ENCODE measurements around the gene USP37. TPM values are rescaled to one million over a fixed set of nuclear protein-coding genes. Genes with fewer than 3 reads are reported as not detected.
A peak's percentile ranks its signal among the peaks of the same experiment; 100 is the strongest.

The USP37 gene
- total and polyA plus RNA-seq, 8 donors = 2.1 to 8.6 (median 5.0) TPM

- peak in 2 of 4 donors; percentile 15 to 22 for TF ChIP-seq CTCF (IDR thresholded peaks at IDR 0.05)
- 31 to 32% methylated on average over 3 of the region's 3 CpGs for WGBS, 2 donors
- DNase-seq = no peak
- FAIRE-seq = peak; percentile 68
- no peak overlapping the region for H3K27ac ChIP-seq
- H3K9me3 ChIP-seq = no peaks in the 10 kb centered on the region
- intact Hi-C loops (cut with DNase I) = loop anchor here in 1 of 3 donors (10.0 kb wide), 1 partner anchor 51 kb away; the partner anchor contains the start of gene VIL1
- no peak overlapping the region for H3K4me3 ChIP-seq
- peaks cover 0 to 15% (median 0%) of the 10 kb centered on the region in 3 donors for H3K36me3 ChIP-seq
- peak in 3 of 4 donors; percentile 60 to 76 (median 76) for ATAC-seq
- H3K27me3 ChIP-seq = no peaks in the 10 kb centered on the region
- H3K4me1 ChIP-seq = peaks cover 0 to 3% (median 0%) of the 10 kb centered on the region in 3 donors
These were observed 102.0 kb downstream of the USP37 start for GRCh38 chr2:218465987-218466633.

- Histone ChIP-seq H3K36me3 (peaks cover 0 to 41% (median 3%) of the 10 kb centered on the region in 3 donors), H3K4me1 (no peaks in the 10 kb centered on the region), H3K9me3 (no peaks in the 10 kb centered on the region), H3K27ac (no peak overlapping the region), H3K4me3 (no peak overlapping the region), H3K27me3 (no peaks in the 10 kb centered on the region)
- 92 to 94% methylated on average over 1 of the region's 1 CpG for WGBS, 2 donors
- DNase-seq = no peak
- TF ChIP-seq CTCF (IDR thresholded peaks at IDR 0.05) = no peak
- no peak for FAIRE-seq
- intact Hi-C loops (cut with DNase I) = no loop called here
- no peak for ATAC-seq
These were observed 109.6 kb downstream of the USP37 start for GRCh38 chr2:218458598-218458997.

GRCh38 chr2:218456849-218457248 lies 111.3 kb downstream of the USP37 start:
- no peak for DNase-seq
- no peaks in the 10 kb centered on the region for H3K4me1 ChIP-seq
- WGBS, 2 donors = 93 to 94% methylated on average over 3 of the region's 3 CpGs
- FAIRE-seq = no peak
- H3K27me3 ChIP-seq = no peaks in the 10 kb centered on the region
- H3K9me3 ChIP-seq = no peaks in the 10 kb centered on the region
- H3K36me3 ChIP-seq = peaks cover 0 to 34% (median 11%) of the 10 kb centered on the region in 3 donors
- TF ChIP-seq CTCF (IDR thresholded peaks at IDR 0.05) = no peak
- no peak overlapping the region for H3K4me3 ChIP-seq
- intact Hi-C loops (cut with DNase I) = no loop called here
- no peak for ATAC-seq
- H3K27ac ChIP-seq = no peak overlapping the region

- ATAC-seq = no peak
- no peak overlapping the region for H3K4me3 ChIP-seq
- no peak for TF ChIP-seq CTCF (IDR thresholded peaks at IDR 0.05)
- H3K27me3 ChIP-seq = no peaks in the 10 kb centered on the region
- DNase-seq = no peak
- no peak overlapping the region for H3K27ac ChIP-seq
- FAIRE-seq = no peak
- no peaks in the 10 kb centered on the region for H3K9me3 ChIP-seq
- peaks cover 0 to 4% (median 0%) of the 10 kb centered on the region in 3 donors for H3K4me1 ChIP-seq
- 71 to 80% methylated on average over 1 of the region's 1 CpG for WGBS, 2 donors
- H3K36me3 ChIP-seq = peaks cover 0 to 30% (median 11%) of the 10 kb centered on the region in 3 donors
- intact Hi-C loops (cut with DNase I) = no loop called here
These were observed 116.1 kb downstream of the USP37 start for GRCh38 chr2:218452079-218452478.

GRCh38 chr2:218448934-218449333 lies 119.2 kb downstream of the USP37 start:
- WGBS, 2 donors = 48 to 49% methylated on average over 3 of the region's 3 CpGs
- H3K9me3 ChIP-seq = no peaks in the 10 kb centered on the region

More at GRCh38 chr2:218448934-218449333, 119.2 kb downstream of the USP37 start:
- no peaks in the 10 kb centered on the region for H3K27me3 ChIP-seq
- DNase-seq = no peak
- FAIRE-seq = no peak
- no peak overlapping the region for H3K27ac ChIP-seq
- no peak overlapping the region for H3K4me3 ChIP-seq
- ATAC-seq = peak in 2 of 4 donors; percentile 28 to 60
- H3K4me1 ChIP-seq = peaks cover 0 to 4% (median 0%) of the 10 kb centered on the region in 3 donors
- H3K36me3 ChIP-seq = peaks cover 0 to 9% (median 5%) of the 10 kb centered on the region in 3 donors
- intact Hi-C loops (cut with DNase I) = no loop called here
- TF ChIP-seq CTCF (IDR thresholded peaks at IDR 0.05) = no peak

Data from pancreas (tissue), 10 donors.